Neural progenitor cell (in vitro differentiated cells): Measurements from ENCODE around the gene DDX23. TPM values are rescaled to one million over a fixed set of nuclear protein-coding genes. Genes with fewer than 3 reads are reported as not detected.

Experiments
- DNase-seq: peaks from one replicate; pipeline ENCODE4 v3.0.0-alpha.2; 2016; ENCODE audit warnings: low spot score
- H2AFZ ChIP-seq: fragments of 200-600 bp; sonication (generic); replicated peaks from 2 replicates; pipeline ENCODE4 v1.6.1; 2016; ENCODE audit warnings: antibody characterized with exemption
- H3F3A ChIP-seq: fragments of 200-600 bp; sonication (generic); 2 replicates; pipeline ENCODE4 v1.6.1; 2016; ENCODE audit warnings: antibody characterized with exemption, low read depth
- H3K27ac ChIP-seq: fragments of 200-600 bp; sonication (generic); 2 replicates; pipeline ENCODE4 v1.5.1; 2016; ENCODE audit warnings: mild to moderate bottlenecking
- H3K27me3 ChIP-seq: fragments of 200-600 bp; sonication (generic); 2 replicates; pipeline ENCODE4 v1.6.1; 2016; ENCODE audit warnings: mild to moderate bottlenecking, moderate library complexity
- H3K36me3 ChIP-seq: fragments of 200-600 bp; sonication (generic); 2 replicates; pipeline ENCODE4 v1.5.1; 2016
- H3K4me1 ChIP-seq: fragments of 200-600 bp; sonication (generic); 2 replicates; pipeline ENCODE4 v1.6.1; 2016; ENCODE audit warnings: mixed run types
- H3K4me2 ChIP-seq: fragments of 200-600 bp; sonication (generic); 2 replicates; pipeline ENCODE4 v1.6.1; 2016
- H3K4me3 ChIP-seq: fragments of 200-600 bp; sonication (generic); 2 replicates; pipeline ENCODE4 v1.5.1; 2016
- H3K79me2 ChIP-seq: fragments of 200-600 bp; sonication (generic); 2 replicates; pipeline ENCODE4 v1.6.1; 2016; ENCODE audit warnings: low read depth
- H3K9ac ChIP-seq: fragments of 200-600 bp; sonication (generic); 2 replicates; pipeline ENCODE4 v1.6.1; 2016
- H3K9me3 ChIP-seq: fragments of 200-600 bp; sonication (generic); 2 replicates; pipeline ENCODE4 v1.5.1; 2016; ENCODE audit warnings: low read depth
- H4K20me1 ChIP-seq: fragments of 200-600 bp; sonication (generic); 2 replicates; pipeline ENCODE4 v1.6.1; 2016; ENCODE audit warnings: low read depth
- H3K27ac Mint-ChIP-seq: 3 replicates; pipeline ENCODE4 v1.8.0; 2021; ENCODE audit warnings: mixed read lengths
- H3K27me3 Mint-ChIP-seq: 2 replicates; pipeline ENCODE4 v1.8.0; 2022; ENCODE audit warnings: low read depth, mild to moderate bottlenecking, inconsistent platforms, moderate library complexity, mixed read lengths; ENCODE audit not compliant: insufficient read depth
- H3K36me3 Mint-ChIP-seq: 3 replicates; pipeline ENCODE4 v1.8.0; 2021; ENCODE audit warnings: mixed read lengths
- H3K4me1 Mint-ChIP-seq: 3 replicates; pipeline ENCODE4 v1.8.0; 2021; ENCODE audit warnings: mixed read lengths
- H3K4me3 Mint-ChIP-seq: 3 replicates; pipeline ENCODE4 v1.8.0; 2021; ENCODE audit warnings: mild to moderate bottlenecking, moderate library complexity, mixed read lengths
- H3K9me3 Mint-ChIP-seq: 3 replicates; pipeline ENCODE4 v1.8.0; 2020; ENCODE audit warnings: mixed read lengths
- EZH2 ChIP-seq: fragments of 200-600 bp; sonication (generic); IDR thresholded peaks from 2 replicates; pipeline ENCODE4 v1.6.1; 2017; ENCODE audit warnings: antibody characterized with exemption, mild to moderate bottlenecking, moderate library complexity
- EZH2phosphoT487 ChIP-seq: fragments of 200-600 bp; sonication (generic); IDR thresholded peaks from 2 replicates; pipeline ENCODE4 v1.6.1; 2017; ENCODE audit warnings: antibody characterized with exemption
- total RNA-seq: library from RNA; depleted of rRNA; stranded (reverse); fragments of >200 nt; gene quantifications from 2 replicates; pipeline ENCODE4 v1.2.3, GENCODE V29; 2015; ENCODE audit warnings: low replicate concordance
- TF ChIP-seq, protein P1 (sequence below): fragments of 200-600 bp; sonication (generic); IDR thresholded peaks from 2 replicates; pipeline ENCODE4 v1.5.1; 2017; ENCODE audit warnings: antibody characterized with exemption, mild to moderate bottlenecking

The DDX23 gene
- total RNA-seq, 1 donor from 2014 or later, result 109 TPM

DNA sequence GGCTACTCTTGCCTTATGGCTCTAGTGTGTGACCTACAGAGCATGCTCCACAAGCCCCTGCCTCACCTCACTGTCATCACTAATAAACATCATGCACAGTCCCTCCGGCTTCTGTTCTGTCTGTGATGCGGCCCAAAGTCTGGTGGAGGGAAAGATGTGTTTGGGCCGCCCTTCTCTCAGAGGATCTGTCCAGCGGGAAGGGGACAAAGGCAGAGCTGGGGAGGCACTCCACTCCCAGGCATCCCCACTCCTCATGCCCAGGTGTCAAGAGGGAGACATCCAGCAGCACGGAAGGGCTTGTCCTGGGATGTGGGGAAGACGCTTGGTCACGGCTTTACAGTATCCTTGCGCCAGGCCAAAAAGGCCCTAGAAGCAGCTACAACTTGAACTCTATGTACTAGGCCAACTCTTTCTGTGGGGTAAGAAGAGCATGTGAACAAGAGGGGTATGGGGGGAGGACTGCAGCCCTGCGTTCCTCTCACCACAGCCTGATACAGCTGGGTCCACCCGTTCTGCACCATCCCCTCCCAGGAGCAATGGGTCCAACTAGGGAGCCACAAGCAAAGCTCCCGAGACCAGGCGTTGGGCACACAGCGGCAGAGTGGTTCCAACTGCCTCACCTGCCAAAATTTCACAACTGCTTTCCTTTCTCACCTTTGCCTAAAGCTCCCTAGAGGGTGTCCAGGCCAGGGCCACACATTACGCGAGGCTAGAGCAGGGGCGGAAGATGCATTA is 23.0 kb downstream of the DDX23 start:
- H2AFZ ChIP-seq, result no peak overlapping the region
- H3K36me3 Mint-ChIP-seq, result peaks cover 52% of the 10 kb centered on the region
- TF ChIP-seq, protein P1, sequence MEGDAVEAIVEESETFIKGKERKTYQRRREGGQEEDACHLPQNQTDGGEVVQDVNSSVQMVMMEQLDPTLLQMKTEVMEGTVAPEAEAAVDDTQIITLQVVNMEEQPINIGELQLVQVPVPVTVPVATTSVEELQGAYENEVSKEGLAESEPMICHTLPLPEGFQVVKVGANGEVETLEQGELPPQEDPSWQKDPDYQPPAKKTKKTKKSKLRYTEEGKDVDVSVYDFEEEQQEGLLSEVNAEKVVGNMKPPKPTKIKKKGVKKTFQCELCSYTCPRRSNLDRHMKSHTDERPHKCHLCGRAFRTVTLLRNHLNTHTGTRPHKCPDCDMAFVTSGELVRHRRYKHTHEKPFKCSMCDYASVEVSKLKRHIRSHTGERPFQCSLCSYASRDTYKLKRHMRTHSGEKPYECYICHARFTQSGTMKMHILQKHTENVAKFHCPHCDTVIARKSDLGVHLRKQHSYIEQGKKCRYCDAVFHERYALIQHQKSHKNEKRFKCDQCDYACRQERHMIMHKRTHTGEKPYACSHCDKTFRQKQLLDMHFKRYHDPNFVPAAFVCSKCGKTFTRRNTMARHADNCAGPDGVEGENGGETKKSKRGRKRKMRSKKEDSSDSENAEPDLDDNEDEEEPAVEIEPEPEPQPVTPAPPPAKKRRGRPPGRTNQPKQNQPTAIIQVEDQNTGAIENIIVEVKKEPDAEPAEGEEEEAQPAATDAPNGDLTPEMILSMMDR, result no peak
- no peak for TF ChIP-seq EZH2phosphoT487
- H3K79me2 ChIP-seq, result no peaks in the 10 kb centered on the region
- H3F3A ChIP-seq, result peaks cover 2% of the 10 kb centered on the region
- H3K36me3 ChIP-seq, result peaks cover 5% of the 10 kb centered on the region
- H3K9ac ChIP-seq, result no peak overlapping the region
- no peaks in the 10 kb centered on the region for H3K9me3 ChIP-seq
- H3K4me3 Mint-ChIP-seq, result no peak overlapping the region
- no peaks in the 10 kb centered on the region for H3K4me1 ChIP-seq
- no peak overlapping the region for H3K27ac ChIP-seq
- H3K9me3 Mint-ChIP-seq, result no peaks in the 10 kb centered on the region
- peak overlapping the region; percentile 25 for H3K27ac Mint-ChIP-seq
- no peaks in the 10 kb centered on the region for H3K4me1 Mint-ChIP-seq
- H3K27me3 Mint-ChIP-seq, result peaks cover 8% of the 10 kb centered on the region
- no peak overlapping the region for H3K4me3 ChIP-seq
- H3K27me3 ChIP-seq, result no peaks in the 10 kb centered on the region
- DNase-seq, result no peak
- H4K20me1 ChIP-seq, result peaks cover 13% of the 10 kb centered on the region
- H3K4me2 ChIP-seq, result no peak overlapping the region

- Mint-ChIP-seq H3K27ac (no peak overlapping the region), H3K27me3 (peaks cover 8% of the 10 kb centered on the region), H3K36me3 (peaks cover 53% of the 10 kb centered on the region), H3K4me1 (no peaks in the 10 kb centered on the region), H3K4me3 (no peak overlapping the region), H3K9me3 (no peaks in the 10 kb centered on the region)
- no peak overlapping the region for H2AFZ ChIP-seq
- H3K79me2 ChIP-seq, result no peaks in the 10 kb centered on the region
- no peak for DNase-seq
- no peaks in the 10 kb centered on the region for H3K27me3 ChIP-seq
- H3K27ac ChIP-seq, result no peak overlapping the region
- no peak overlapping the region for H3K9ac ChIP-seq
- H3K36me3 ChIP-seq, result no peaks in the 10 kb centered on the region
- no peaks in the 10 kb centered on the region for H3K9me3 ChIP-seq
- peaks cover 13% of the 10 kb centered on the region for H4K20me1 ChIP-seq
- no peak overlapping the region for H3K4me3 ChIP-seq
- H3K4me1 ChIP-seq, result no peaks in the 10 kb centered on the region
- no peak overlapping the region for H3K4me2 ChIP-seq
- peaks cover 2% of the 10 kb centered on the region for H3F3A ChIP-seq
- TF ChIP-seq EZH2phosphoT487 (no peak), EZH2 (no peak)
- TF ChIP-seq, protein P1, result no peak
These were observed 23.7 kb downstream of the DDX23 start for GRCh38 chr12:48828293-48828692.

GRCh38 chr12:48827513-48828096 is 24.4 kb downstream of the DDX23 start:
- no peak overlapping the region for H3K27ac ChIP-seq
- Mint-ChIP-seq H3K4me1 (no peaks in the 10 kb centered on the region), H3K9me3 (no peaks in the 10 kb centered on the region), H3K36me3 (peaks cover 52% of the 10 kb centered on the region), H3K27ac (no peak overlapping the region), H3K4me3 (no peak overlapping the region), H3K27me3 (peaks cover 8% of the 10 kb centered on the region)
- H2AFZ ChIP-seq, result no peak overlapping the region
- peaks cover 17% of the 10 kb centered on the region for H4K20me1 ChIP-seq
- no peak overlapping the region for H3K4me2 ChIP-seq
- TF ChIP-seq, protein P1, result no peak
- TF ChIP-seq EZH2 (no peak), EZH2phosphoT487 (no peak)
- H3K9ac ChIP-seq, result no peak overlapping the region
- no peaks in the 10 kb centered on the region for H3K79me2 ChIP-seq
- H3K4me3 ChIP-seq, result no peak overlapping the region
- H3K4me1 ChIP-seq, result no peaks in the 10 kb centered on the region
- no peaks in the 10 kb centered on the region for H3K36me3 ChIP-seq
- no peak for DNase-seq
- H3F3A ChIP-seq, result peaks cover 2% of the 10 kb centered on the region
- H3K9me3 ChIP-seq, result no peaks in the 10 kb centered on the region
- H3K27me3 ChIP-seq, result no peaks in the 10 kb centered on the region
